ENCODE measurements around the gene RNF180. TPM values are rescaled to one million over a fixed set of nuclear protein-coding genes. Genes with fewer than 3 reads are reported as not detected.
A peak's percentile ranks its signal among the peaks of the same experiment; 100 is the strongest.

Gene RNF180
- total RNA-seq, 1 donor from 2014 or later = 14.0 TPM

- Histone ChIP-seq H3K4me3 (no peak overlapping the region), H3K27me3 (no peaks in the 10 kb centered on the region), H3K27ac (no peak overlapping the region), H3K9me3 (peaks cover 13% of the 10 kb centered on the region), H3K4me1 (no peaks in the 10 kb centered on the region), H3K36me3 (no peaks in the 10 kb centered on the region)
- intact Hi-C loops (cut with DNase I) = no loop called here
- TF ChIP-seq CTCF (IDR thresholded peaks at IDR 0.05) = no peak
- DNase-seq (peak; percentile 73), ATAC-seq (peak; percentile 70)
Measured at GRCh38 chr5:64330728-64331231, 165.1 kb downstream of the RNF180 start.

- Histone ChIP-seq H3K36me3 (no peaks in the 10 kb centered on the region), H3K27ac (no peak overlapping the region), H3K9me3 (peaks cover 5% of the 10 kb centered on the region), H3K27me3 (no peaks in the 10 kb centered on the region), H3K4me3 (no peak overlapping the region), H3K4me1 (no peaks in the 10 kb centered on the region)
- intact Hi-C loops (cut with DNase I) = no loop called here
- DNase-seq (peak; percentile 79), ATAC-seq (peak; percentile 89)
- TF ChIP-seq CTCF (IDR thresholded peaks at IDR 0.05) = no peak
Measured at GRCh38 chr5:64331597-64332277, 166.1 kb downstream of the RNF180 start.

GRCh38 chr5:64333886-64334285, 168.2 kb downstream of the RNF180 start:
- intact Hi-C loops (cut with DNase I) = no loop called here
- DNase-seq = no peak
- Histone ChIP-seq H3K27ac (no peak overlapping the region), H3K36me3 (no peaks in the 10 kb centered on the region), H3K27me3 (no peaks in the 10 kb centered on the region), H3K9me3 (no peaks in the 10 kb centered on the region), H3K4me1 (no peaks in the 10 kb centered on the region), H3K4me3 (no peak overlapping the region)
- no peak for ATAC-seq
- no peak for TF ChIP-seq CTCF (IDR thresholded peaks at IDR 0.05)

GRCh38 chr5:64339769-64340168, 174.1 kb downstream of the RNF180 start:
- Histone ChIP-seq H3K9me3 (no peaks in the 10 kb centered on the region), H3K36me3 (no peaks in the 10 kb centered on the region), H3K27ac (no peak overlapping the region), H3K27me3 (no peaks in the 10 kb centered on the region), H3K4me3 (no peak overlapping the region), H3K4me1 (no peaks in the 10 kb centered on the region)
- TF ChIP-seq CTCF (IDR thresholded peaks at IDR 0.05) = no peak
- intact Hi-C loops (cut with DNase I) = no loop called here
- no peak for ATAC-seq
- DNase-seq = no peak

GRCh38 chr5:64340293-64340692, 174.7 kb downstream of the RNF180 start:
- H3K4me1 ChIP-seq = no peaks in the 10 kb centered on the region
- no peaks in the 10 kb centered on the region for H3K27me3 ChIP-seq
- ATAC-seq = no peak
- TF ChIP-seq CTCF (IDR thresholded peaks at IDR 0.05) = no peak
- intact Hi-C loops (cut with DNase I) = no loop called here
- no peak overlapping the region for H3K27ac ChIP-seq
- no peaks in the 10 kb centered on the region for H3K9me3 ChIP-seq
- DNase-seq = no peak
- no peak overlapping the region for H3K4me3 ChIP-seq
- no peaks in the 10 kb centered on the region for H3K36me3 ChIP-seq
